GM11168 (cell line): Measurements from ENCODE around the gene CACNA1E.

ENCODE experiments used
- in situ Hi-C: fragments of 300-500 bp; cut with MboI; formaldehyde crosslinking; loops from one replicate; pipeline ENCODE4 v1.12.0; 2022; ENCODE audit warnings: low sequenced_read_pairs; ENCODE audit not compliant: unreplicated experiment

Gene CACNA1E

DNA sequence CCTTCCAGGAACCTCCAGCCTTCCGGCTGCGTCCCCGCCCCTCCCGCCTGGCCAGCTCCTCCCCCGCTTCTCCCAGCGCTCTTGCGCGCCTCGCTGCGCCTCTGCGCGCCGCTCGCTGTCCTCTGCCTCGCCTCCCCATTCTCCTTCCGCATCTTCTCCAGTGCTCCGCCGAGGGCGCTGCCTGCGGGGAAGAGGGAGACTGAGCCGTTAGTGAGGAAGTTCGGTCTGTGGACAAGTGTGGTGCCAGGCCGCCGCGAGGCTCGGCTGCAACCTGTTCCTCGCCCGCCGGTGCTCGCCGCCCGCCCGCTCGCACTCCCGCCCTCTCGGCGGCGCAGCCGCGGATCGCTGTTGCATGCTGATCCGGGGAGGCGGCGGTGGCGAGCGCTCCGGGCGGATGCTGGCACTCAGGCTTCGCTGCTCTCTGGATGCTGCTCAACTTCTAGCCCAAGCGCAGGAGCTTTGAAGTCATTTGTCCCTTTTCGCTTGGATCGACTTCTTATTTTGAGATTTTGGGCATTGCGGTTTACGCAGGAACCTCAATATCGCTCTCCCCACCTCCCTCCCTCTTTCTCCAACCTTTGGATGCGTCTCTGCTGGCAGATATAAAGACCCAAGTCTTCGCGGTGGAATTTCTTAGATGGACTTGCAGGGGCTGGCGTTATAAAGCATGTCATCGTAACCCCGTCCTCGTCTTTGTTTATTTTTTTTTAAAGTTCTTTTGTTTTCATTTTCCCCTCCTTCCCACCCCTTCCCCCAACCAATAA, 614 bp upstream of the CACNA1E start:
- in situ Hi-C loops, result loop anchor here (25.0 kb wide), 1 partner anchor 580 kb away; the partner anchor contains the start of gene ZNF648

DNA sequence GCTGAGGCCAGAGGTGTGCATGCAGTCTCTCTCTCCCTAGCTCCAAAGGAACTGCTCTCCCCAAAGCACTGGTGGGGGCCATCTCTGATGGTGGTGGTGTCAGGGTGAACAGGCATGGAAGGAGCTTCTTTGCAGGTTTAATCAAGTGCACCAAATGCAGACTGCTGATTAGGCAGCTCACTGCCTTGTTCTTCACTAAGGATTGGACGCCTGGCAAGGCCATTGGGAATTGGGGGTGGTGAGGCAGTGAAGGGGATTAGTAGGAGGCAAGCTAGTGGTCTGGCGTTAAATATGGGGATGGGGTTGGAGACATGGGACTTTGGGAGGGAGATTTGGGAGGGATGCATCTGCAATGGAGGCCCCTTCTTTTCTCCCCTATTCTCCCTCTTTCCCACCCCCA, 1.5 kb downstream of the CACNA1E start:
- in situ Hi-C loops, result loop anchor here (25.0 kb wide), 1 partner anchor 577 kb away; the partner anchor contains the start of gene ZNF648

DNA sequence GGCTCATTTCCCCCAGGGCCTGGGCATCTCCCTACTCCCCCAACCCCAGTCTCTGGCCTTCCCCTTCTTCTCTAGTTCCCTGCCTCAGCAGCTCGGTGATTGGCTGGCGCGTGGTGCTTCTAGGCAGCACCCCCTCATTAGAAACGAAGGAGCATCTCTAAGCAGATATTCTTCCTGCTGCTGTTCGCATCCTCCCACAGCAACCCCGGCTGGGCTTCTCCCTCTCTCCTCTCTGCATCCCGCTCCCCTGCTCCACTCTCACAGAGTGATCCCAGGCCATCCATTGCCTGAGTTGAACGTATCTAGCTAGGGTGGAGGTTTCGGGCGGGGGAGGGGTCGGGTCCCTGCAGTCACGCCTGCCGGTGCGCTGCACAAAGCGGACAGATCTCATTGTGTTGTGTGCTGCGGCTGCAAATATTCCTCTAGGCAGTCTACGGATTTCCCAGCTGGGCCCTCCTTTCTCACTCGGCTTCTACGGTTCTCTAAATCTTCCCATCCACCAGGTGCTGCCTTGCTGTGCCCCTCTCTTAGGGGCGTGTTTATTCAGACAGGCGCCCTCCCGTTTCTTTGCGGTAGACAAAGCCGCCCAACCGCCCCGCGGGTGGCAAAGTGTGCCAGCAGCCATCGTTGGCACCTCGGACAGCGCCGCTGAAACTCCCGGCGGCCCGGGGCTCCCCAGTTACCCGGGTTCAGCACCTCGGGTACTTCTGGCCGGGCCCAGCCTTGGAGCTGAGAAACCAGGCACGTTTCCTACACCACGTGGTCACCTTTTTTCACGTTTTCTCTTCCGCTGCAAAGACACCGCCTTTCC, 2.2 kb downstream of the CACNA1E start:
- in situ Hi-C loops, result loop anchor here (25.0 kb wide), 1 partner anchor 577 kb away; the partner anchor contains the start of gene ZNF648

DNA sequence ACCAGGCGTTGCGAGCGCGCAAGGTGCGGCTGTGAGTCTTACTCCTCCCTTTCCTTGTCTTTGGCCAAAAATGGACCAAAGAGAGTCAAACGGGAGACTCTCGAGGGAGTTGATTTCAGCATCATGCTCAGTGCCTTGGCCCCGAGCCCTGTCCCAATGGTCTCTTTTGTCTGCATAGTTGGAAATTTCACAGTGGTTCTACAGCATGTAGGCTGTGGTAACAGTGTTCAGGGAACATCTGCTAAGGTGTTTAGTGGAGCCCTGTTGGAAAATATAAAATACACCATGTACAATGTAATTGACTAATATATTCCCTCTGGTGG, 2.7 kb downstream of the CACNA1E start:
- in situ Hi-C loops, result loop anchor here (25.0 kb wide), 1 partner anchor 576 kb away; the partner anchor contains the start of gene ZNF648

DNA sequence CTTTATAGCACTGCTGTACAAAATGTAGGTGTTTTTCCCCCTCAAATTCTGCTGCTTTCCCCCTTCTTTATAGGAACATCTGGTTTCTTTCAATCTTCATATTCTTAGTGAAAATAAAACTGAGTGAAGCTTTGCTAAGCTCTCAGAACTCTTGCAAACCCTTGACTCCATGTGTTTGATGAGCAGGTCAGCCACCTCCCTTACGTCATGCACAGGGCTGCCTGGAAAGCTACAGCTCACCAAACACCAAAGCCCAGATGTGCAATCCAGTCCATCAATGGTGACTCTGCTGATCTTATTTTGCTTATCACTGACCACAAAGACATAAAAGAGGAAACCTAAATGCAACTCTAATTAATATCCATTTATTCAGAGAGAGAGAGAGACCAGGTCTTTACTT, 5.5 kb downstream of the CACNA1E start:
- in situ Hi-C loops, result loop anchor here (25.0 kb wide), 1 partner anchor 573 kb away; the partner anchor contains the start of gene ZNF648

DNA sequence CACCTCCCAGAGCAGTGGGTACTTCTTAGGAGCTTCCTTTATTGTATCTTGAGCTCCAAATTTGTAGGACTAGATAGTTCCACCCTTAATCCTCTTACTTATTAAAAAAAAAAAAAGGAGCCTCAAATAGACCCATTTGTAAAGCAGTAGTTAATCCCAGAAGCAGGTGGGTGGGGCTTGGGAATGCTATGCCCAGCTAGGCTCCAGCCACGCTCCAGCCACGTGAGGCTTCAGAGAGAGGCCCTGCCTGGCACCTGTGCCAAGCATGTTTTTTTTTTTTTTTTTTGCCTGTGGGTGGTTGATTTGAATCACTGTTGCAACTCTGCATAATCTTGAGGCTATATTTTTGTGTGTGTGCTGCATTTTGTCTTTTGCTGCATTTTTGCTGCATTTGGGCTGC, 7.0 kb downstream of the CACNA1E start:
- in situ Hi-C loops, result loop anchor here (25.0 kb wide), 1 partner anchor 572 kb away; the partner anchor contains the start of gene ZNF648

DNA sequence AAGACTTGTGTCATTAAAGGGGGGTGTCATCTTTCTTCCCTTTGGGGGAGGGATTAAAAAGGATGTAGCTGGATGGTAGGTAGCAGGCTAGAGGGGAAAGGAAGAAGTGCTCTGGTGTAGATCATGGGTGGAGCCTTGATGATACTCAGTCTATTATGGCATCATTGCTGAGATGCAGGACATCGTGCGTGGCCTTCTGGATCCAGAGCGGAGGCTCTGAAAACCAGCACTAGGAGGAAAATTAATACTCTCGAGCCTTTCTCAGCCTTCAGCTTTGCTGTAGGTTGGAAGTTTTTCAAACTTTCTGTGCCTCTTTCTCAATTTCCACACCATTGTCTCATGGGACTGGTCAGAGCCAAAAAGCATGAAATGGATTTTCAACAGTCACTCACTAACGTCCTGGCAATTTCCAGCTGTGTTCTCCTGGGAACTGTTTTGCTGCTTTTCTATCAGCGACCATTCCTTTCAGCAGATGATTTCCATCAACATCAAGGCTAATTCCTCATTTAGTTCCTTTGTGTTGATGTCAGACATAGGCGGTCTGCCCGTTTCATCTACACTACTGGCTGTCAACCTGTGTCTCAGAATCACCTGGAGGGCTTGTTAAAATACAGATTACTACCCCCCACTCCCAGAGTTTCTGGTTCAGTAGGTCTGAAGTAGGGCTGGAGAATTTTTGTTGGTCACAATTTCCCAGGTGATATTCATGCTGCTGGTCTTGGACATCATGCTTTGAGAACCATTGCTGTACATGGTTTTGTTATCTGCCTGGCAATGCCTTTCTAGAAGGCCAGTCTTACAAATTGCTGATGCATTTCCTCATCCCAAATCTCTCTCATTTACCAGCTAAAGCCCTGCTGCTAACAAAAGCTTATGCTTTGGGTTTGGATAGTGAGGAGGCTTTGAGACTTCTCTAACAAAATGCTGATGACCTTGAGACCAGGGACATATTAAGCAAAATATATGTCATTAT, 7.7 kb downstream of the CACNA1E start:
- in situ Hi-C loops, result loop anchor here (25.0 kb wide), 1 partner anchor 571 kb away; the partner anchor contains the start of gene ZNF648

DNA sequence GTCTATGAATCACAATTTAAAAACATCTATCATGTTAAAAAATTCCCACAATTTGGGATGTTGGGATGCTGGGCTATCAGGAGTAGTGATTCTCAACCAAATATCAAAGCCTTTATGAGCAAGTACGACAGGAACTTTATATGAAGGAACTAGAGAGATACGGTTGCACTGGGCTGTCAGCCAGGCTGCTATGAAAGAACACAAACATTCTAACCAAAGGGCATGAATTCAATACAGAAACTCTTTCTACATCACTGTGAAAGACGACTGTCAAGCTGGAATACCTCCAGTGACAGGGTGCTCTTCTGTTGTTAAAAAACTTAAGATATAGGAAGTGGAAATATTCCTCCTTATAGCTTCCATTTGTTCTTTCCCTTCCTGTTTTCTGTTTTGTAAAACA, 9.8 kb downstream of the CACNA1E start:
- in situ Hi-C loops, result loop anchor here (25.0 kb wide), 1 partner anchor 569 kb away; the partner anchor contains the start of gene ZNF648

DNA sequence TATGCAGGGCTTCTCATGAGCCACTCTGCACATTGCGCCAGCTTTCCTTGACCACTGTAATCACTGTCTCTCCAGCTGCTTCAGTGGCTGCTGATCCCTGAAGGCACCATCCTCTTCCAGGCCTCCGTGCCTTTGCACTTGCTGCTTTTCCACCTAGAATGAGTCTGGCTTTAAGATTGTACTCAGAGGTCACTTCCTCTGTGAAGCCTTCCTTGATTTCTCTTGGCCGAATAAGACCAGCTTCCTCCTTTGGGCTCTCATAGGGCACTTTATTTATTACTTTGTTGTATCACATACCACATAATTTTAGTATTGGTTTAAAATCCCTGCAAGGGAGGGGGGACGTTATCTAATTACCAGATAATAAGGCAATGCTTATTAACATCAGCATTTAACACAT, 10.6 kb downstream of the CACNA1E start:
- in situ Hi-C loops, result loop anchor here (25.0 kb wide), 1 partner anchor 568 kb away; the partner anchor contains the start of gene ZNF648

DNA sequence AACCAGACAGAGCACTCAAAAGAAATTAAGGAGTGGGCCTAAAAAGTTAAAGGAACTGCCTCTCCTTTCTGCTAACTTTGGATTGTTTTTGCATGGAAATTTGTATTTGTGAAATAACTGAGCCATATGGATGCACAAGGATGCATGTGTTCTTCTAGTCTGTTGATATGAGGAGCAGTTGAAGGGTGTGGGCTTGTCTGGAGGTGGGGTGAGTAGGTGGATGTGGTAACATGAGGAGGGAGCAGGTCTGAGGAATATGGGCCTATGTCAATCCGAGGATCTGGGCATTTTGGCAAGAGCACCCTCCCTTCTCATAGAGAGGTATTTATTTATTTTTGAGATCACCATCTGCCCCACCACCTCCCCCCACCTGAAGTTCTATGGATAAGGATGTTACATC, 13.4 kb downstream of the CACNA1E start:
- in situ Hi-C loops, result loop anchor here (25.0 kb wide), 1 partner anchor 566 kb away; the partner anchor contains the start of gene ZNF648

DNA sequence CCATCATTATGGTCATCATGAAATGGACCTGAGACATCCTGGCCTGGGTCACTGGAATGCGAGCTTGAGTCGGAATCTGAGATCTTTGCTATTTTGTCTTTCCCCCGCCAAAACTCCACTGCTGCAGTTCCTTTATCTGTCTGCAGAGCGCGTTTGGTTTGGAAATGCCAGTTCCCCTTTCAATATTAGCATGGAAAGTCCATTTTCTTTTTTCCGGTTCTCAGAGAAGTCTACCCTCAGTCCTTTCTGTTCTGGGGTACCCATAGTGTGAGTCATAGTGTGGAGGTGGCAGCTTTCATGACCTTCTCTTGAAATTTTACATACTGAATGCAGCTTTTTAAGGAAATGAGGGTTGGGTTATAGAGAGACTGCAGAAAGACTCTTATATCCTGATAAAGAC, 14.6 kb downstream of the CACNA1E start:
- in situ Hi-C loops, result loop anchor here (25.0 kb wide), 1 partner anchor 564 kb away; the partner anchor contains the start of gene ZNF648

DNA sequence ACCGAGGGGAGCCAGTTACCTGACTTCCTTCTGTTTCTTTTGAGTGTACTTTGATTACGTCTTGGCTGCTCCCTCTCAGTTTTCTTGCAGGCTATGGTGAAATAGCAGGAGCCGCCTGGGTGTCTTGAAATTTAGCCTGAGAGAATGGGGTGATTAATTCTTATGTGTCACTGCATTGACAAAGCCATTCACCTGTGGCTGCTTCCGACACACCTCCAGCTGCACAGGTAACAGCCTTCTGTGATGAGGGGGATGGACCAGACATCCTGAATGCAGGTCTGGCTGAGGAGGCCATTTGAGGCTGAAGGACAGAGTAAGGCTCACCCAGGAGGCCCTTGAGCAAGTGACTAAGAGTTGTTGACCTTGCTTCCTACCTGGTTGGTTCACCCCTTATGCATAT, 16.5 kb downstream of the CACNA1E start:
- in situ Hi-C loops, result loop anchor here (25.0 kb wide), 1 partner anchor 562 kb away; the partner anchor contains the start of gene ZNF648

DNA sequence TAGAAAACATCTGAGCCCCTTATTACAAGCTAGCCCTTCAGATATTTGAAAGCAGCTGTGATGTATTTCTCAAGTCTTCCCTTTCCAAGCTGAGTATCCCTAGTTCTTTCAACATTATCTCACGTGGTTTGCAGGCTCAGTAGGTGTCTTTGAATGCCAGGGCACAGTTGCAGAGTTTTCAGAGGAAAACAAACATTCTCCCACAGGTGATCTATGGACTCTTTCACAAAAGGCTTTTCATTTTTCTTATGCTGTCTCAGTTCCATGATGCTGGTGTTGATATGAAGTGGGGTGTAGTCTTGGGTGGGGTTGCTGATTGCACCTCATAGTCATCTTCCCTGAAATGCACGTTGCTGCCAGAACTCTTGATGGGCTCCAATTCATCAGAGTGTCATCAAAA, 17.3 kb downstream of the CACNA1E start:
- in situ Hi-C loops, result no loop called here

DNA sequence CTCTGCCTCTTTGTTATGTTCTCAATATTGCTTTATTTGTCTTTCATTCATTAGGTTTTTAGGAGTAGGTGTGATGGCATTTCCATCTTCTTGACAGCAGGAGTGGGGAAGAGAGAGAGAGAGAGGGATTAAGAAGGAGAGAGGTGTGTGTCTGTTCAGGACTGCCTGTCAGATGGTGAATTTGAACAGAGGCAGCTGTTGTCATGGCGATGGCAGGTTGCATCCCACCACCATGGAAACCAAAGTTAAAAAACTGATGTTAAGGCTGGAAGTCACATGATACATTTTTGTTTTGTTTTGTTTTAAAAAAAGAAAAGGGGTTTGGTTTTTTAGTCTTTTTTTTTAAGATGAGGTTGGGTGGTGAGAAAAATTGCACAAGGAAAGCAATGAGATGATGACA, 18.3 kb downstream of the CACNA1E start:
- in situ Hi-C loops, result no loop called here

DNA sequence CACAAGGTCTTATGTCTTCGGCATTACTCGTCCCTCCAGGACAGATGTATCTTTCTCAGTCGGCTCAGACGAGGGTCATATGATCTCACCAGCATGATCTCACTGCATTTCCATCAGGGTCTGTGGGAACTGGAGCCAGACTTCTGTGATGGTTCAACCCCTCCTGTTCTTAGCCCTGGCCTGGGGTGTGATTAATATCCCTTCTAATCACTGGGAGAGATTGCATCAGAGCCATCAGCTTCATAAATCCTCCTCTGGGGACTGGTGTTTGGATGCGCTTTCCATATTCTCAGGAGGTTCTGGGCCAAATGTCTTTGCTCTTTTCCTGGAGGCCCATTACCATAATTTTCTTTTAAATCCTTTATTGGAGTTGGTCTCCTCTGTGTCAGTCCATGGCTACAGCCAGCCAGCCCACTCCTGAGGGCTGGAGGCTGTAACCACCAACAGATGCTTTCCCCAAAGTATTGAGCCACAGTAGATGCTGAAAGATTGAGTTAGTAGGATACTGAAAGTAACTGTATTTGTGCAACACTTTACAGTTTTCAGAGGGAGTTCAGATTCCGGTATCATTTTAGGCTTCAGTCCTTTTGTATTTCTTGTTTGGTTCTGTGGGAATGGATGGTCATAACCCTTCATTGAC, 20.0 kb downstream of the CACNA1E start:
- in situ Hi-C loops, result no loop called here

DNA sequence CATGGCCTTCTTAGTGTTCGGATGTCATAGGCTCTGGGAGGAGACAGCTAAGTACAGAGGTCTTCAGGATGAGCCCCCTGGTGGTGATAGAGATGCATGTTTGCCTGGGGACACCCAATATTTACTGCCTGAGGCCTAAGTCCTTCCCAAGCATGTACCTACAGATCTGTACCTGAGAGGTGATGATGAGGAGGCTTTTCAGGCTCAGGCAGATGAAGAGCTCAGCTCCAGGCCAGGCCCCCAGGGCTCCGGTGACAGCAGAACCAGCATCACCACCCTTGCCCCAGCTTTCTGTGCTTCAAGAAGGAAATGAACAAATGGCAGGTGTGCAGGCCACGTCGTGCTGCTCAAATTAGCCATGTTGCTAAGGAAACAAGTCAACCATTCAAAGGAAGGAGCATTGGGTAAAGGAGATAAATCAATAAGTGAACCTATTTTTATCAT, 21.1 kb downstream of the CACNA1E start:
- in situ Hi-C loops, result no loop called here

DNA sequence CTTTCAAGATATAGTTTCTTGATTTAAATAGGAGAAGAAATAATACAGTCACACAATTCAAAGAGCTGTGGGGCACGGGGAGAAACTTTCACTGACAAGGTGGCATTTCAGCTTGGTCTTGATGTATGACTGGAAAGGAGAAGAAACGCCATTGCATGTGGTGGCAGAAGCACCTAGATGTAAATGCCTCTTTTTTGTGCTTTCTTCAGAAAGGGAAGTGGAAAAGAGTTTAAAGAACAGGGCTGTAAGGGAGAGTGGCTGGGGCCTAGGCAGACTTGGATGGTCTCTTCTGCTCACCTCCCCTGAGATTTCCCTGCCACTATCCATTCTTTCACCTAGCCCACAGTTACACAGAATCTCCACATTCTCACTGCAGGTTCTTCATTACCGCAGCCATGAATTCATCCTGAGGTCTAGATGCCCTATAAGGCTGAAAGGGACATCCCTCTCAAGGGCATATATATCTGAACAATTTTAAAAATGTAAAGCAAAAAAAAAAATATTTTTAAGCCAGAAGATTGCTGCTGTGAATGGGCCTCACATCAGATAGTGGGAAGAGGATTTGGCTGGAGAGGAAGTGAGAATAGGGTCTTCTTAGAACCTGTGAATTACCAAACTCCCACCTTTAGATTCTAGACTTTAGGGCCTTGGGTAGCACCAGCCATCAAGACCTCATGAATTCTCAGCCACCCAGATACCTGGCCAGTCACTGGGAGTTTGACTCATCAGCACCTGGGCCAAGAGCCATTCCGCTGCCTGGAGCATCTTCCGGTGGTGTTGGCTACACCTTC, 23.4 kb downstream of the CACNA1E start:
- in situ Hi-C loops, result no loop called here

DNA sequence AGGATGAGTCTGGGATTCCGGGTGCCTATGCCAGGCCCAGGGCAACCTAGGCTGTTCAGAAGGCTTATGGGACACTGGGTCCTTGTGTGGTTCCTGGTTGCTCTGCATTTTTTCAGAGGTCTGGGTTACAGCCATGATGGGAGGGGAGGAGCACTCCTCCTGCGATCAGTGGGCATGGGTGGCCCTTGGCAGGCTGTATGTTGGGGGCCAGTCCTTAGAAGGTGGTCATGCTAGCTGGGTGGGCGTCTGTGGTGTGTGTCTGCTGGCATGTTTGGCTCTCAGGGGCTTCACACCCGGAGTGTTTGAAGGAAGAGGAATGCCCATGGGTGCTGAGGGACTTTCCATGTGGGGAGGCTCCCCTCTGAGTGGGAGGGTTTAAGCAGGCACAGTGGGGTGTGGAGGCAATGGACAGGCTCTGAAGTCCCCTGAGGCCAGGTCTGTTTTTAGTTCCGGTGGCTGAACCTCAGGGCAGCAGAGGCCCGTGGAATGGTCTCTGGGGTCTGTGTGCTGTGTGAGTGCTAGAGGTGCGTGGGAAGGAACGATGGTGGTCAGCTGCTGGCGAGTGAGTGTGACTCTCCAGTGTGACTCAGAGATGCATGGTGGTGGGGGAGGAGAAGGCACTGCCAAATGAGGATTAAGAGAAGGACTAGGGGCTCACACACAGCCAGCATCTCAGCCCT, 25.3 kb downstream of the CACNA1E start:
- in situ Hi-C loops, result no loop called here
